HepG2 (cell line): ENCODE results near the gene CSNK1D. TPM values are rescaled to one million over a fixed set of nuclear protein-coding genes. Genes with fewer than 3 reads are reported as not detected.

Experiments used
- CBX1 ChIP-seq: IDR thresholded peaks from one replicate; pipeline ENCODE4 v1.6.1; 2016; ENCODE audit warnings: antibody characterized with exemption, low read depth
- EZH2 ChIP-seq: conservative IDR thresholded peaks from 2 replicates; pipeline ENCODE4 v1.6.1; 2012; ENCODE audit warnings: mild to moderate bottlenecking, low read depth, low read length, moderate library complexity
- MAX ChIP-seq: IDR thresholded peaks from 2 replicates; pipeline ENCODE4 v1.6.1; 2012; ENCODE audit warnings: inconsistent platforms
- MBD4 ChIP-seq: IDR thresholded peaks from 2 replicates; pipeline ENCODE4 v1.6.1; 2012; ENCODE audit warnings: low read length, inconsistent platforms, borderline replicate concordance
- MBNL3 ChIP-seq: fragments of 250-450 bp; sonication (Bioruptor Pico); conservative IDR thresholded peaks from 2 replicates; pipeline ENCODE4 v1.8.0; 2022; ENCODE audit warnings: mild to moderate bottlenecking, inconsistent platforms
- MLX ChIP-seq: IDR thresholded peaks from 2 replicates; pipeline ENCODE4 v1.6.1; 2016
- NRL ChIP-seq: sonication (generic); formaldehyde crosslinking; IDR thresholded peaks from 2 replicates; pipeline ENCODE4 v1.5.0; 2020; ENCODE audit warnings: missing genetic modification reagents, mild to moderate bottlenecking, moderate library complexity, borderline replicate concordance
- PHF8 ChIP-seq: sonication (generic); formaldehyde crosslinking; IDR thresholded peaks from 2 replicates; pipeline ENCODE4 v1.5.0; 2020; ENCODE audit warnings: missing genetic modification reagents
- POLR2AphosphoS2 ChIP-seq: IDR thresholded peaks from 2 replicates; pipeline ENCODE4 v1.6.1; 2011; ENCODE audit warnings: low read depth, low read length, improper control_type of control experiment
- TARDBP ChIP-seq: sonication (generic); formaldehyde crosslinking; IDR thresholded peaks from 2 replicates; pipeline ENCODE4 v1.8.0; 2022; ENCODE audit warnings: mild to moderate bottlenecking, missing genetic modification reagents
- TMF1 ChIP-seq: sonication (generic); formaldehyde crosslinking; IDR thresholded peaks from 2 replicates; pipeline ENCODE4 v1.8.1; 2022; ENCODE audit warnings: low read depth, missing genetic modification reagents
- ZBTB10 ChIP-seq: sonication (generic); formaldehyde crosslinking; IDR thresholded peaks from 2 replicates; pipeline ENCODE4 v1.4.0; 2020; ENCODE audit warnings: missing genetic modification reagents, borderline replicate concordance
- ZBTB39 ChIP-seq: sonication (generic); formaldehyde crosslinking; IDR thresholded peaks from 2 replicates; pipeline ENCODE4 v1.5.0; 2020; ENCODE audit warnings: missing genetic modification reagents
- ZBTB42 ChIP-seq: sonication (generic); formaldehyde crosslinking; IDR thresholded peaks from 2 replicates; pipeline ENCODE4 v1.5.0; 2020; ENCODE audit warnings: mild to moderate bottlenecking, missing genetic modification reagents
- ZC3H4 ChIP-seq: sonication (generic); formaldehyde crosslinking; IDR thresholded peaks from 2 replicates; pipeline ENCODE4 v1.4.0; 2020; ENCODE audit warnings: missing genetic modification reagents, borderline replicate concordance
- ZNF652 ChIP-seq: IDR thresholded peaks from 2 replicates; pipeline ENCODE4 v1.6.1; 2016; ENCODE audit warnings: low read depth, borderline replicate concordance
- ZNF749 ChIP-seq: sonication (generic); formaldehyde crosslinking; IDR thresholded peaks from 2 replicates; pipeline ENCODE4 v1.8.0; 2022; ENCODE audit warnings: mild to moderate bottlenecking, missing genetic modification reagents, moderate library complexity, borderline replicate concordance
- ZSCAN12 ChIP-seq: sonication (generic); formaldehyde crosslinking; IDR thresholded peaks from 2 replicates; pipeline ENCODE4 v1.9.0; 2021; ENCODE audit warnings: mild to moderate bottlenecking, missing genetic modification reagents
- polyA plus RNA-seq, 8 experiments: library from polyadenylated mRNA; depleted of rRNA in 3 of 8; stranded (reverse) in 7 of 8; unstranded in 1 of 8; fragments of >200 nt; fragmentation: Illumina TruSeq in 4 of 8; extraction: Trizol in 4 of 8; gene quantifications; 2 replicates each; pipeline versions ENCODE4 v1.2.1 to v1.2.3, GENCODE V29; 2011 to 2016; ENCODE audit warnings: low read depth in 4 of 8, missing spikeins in 1 of 8, mixed read lengths in 1 of 8; ENCODE audit not compliant: insufficient read depth in 1 of 8
- total RNA-seq, 5 experiments: library from RNA; depleted of rRNA; stranded (reverse); fragments of >200 nt; fragmentation: Illumina TruSeq; extraction: Trizol; gene quantifications; 2 replicates each; pipeline ENCODE4 v1.2.3, GENCODE V29; 2016; ENCODE audit warnings: low read depth in 1 of 5
- TF ChIP-seq, protein P1 (sequence below): sonication (generic); formaldehyde crosslinking; IDR thresholded peaks from 2 replicates; pipeline ENCODE4 v1.5.0; 2020; ENCODE audit warnings: mild to moderate bottlenecking, missing genetic modification reagents, borderline replicate concordance
- TF ChIP-seq, protein P2 (sequence below): sonication (generic); formaldehyde crosslinking; IDR thresholded peaks from 2 replicates; pipeline ENCODE4 v1.8.0; 2022; ENCODE audit warnings: mild to moderate bottlenecking, missing genetic modification reagents; ENCODE audit not compliant: insufficient replicate concordance

The CSNK1D gene
- total and polyA plus RNA-seq, 2 of the 13 experiments (the other 11 are each of a cell fraction or from before 2014, with no cell fraction given): 31.5 to 128 TPM

- no peak for TF ChIP-seq TARDBP
- TF ChIP-seq TMF1 (CRISPR knock-in tag): no peak
- TF ChIP-seq, protein P1, sequence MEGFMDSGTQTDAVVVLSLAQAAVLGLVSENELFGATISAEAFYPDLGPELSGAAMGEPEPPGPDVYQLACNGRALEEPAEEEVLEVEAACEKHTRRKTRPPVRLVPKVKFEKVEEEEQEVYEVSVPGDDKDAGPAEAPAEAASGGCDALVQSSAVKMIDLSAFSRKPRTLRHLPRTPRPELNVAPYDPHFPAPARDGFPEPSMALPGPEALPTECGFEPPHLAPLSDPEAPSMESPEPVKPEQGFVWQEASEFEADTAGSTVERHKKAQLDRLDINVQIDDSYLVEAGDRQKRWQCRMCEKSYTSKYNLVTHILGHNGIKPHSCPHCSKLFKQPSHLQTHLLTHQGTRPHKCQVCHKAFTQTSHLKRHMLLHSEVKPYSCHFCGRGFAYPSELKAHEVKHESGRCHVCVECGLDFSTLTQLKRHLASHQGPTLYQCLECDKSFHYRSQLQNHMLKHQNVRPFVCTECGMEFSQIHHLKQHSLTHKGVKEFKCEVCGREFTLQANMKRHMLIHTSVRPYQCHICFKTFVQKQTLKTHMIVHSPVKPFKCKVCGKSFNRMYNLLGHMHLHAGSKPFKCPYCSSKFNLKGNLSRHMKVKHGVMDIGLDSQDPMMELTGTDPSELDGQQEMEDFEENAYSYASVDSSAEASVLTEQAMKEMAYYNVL (CRISPR knock-in tag): 0 out of 2 replicates have a peak, but pooled peaks have one; percentile 27
- no peak for TF ChIP-seq ZNF749 (CRISPR knock-in tag)
- peak; percentile 36; the same call in 1 of the 2 replicates for TF ChIP-seq MLX (CRISPR knock-in tag)
- TF ChIP-seq NRL: no peak
- no peak for TF ChIP-seq ZC3H4 (CRISPR knock-in tag)
- no peak for TF ChIP-seq MBNL3 (CRISPR knock-in tag)
- TF ChIP-seq ZSCAN12 (CRISPR knock-in tag): no peak
- TF ChIP-seq ZNF652: no peak
- TF ChIP-seq PHF8: no peak
- no peak for TF ChIP-seq ZBTB39 (CRISPR knock-in tag)
- TF ChIP-seq, protein P2, sequence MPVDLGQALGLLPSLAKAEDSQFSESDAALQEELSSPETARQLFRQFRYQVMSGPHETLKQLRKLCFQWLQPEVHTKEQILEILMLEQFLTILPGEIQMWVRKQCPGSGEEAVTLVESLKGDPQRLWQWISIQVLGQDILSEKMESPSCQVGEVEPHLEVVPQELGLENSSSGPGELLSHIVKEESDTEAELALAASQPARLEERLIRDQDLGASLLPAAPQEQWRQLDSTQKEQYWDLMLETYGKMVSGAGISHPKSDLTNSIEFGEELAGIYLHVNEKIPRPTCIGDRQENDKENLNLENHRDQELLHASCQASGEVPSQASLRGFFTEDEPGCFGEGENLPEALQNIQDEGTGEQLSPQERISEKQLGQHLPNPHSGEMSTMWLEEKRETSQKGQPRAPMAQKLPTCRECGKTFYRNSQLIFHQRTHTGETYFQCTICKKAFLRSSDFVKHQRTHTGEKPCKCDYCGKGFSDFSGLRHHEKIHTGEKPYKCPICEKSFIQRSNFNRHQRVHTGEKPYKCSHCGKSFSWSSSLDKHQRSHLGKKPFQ: no peak
- TF ChIP-seq CBX1: no peak
- TF ChIP-seq ZBTB10 (CRISPR knock-in tag): 0 out of 2 replicates have a peak, but pooled peaks have one; percentile 32
- TF ChIP-seq MBD4: no peak
- peak; percentile 84; the same call in 1 of the 2 replicates for TF ChIP-seq ZBTB42 (CRISPR knock-in tag)
- peak; percentile 48; the same call in 1 of the 2 replicates for TF ChIP-seq MAX
- TF ChIP-seq POLR2AphosphoS2: no peak
- no peak for TF ChIP-seq EZH2
Observed at GRCh38 chr17:82226809-82227628, 46.5 kb downstream of the CSNK1D start (continued).
